Measurements from ENCODE around the gene COCH.
"Not testable (repeated sequence)": the region's sequence is repeated elsewhere in the genome, so short reads cannot be mapped to it uniquely, and the experiment has no call there.

The COCH gene

GRCh38 chr14:30914812-30915211, 40.5 kb downstream of the COCH start:
- TF ChIP-seq CTCF (IDR thresholded peaks at IDR 0.05; ENCODE audit: borderline replicate concordance, control extremely low read depth, extremely low read depth, insufficient read depth, missing control alignments), result no peak
- no peak for DNase-seq (ENCODE audit: low spot score)
- in situ Hi-C loops (cut with MboI; ENCODE audit: low sequenced_read_pairs, unreplicated experiment), result no loop called here

GRCh38 chr14:30915596-30915995, 41.2 kb downstream of the COCH start:
- DNase-seq (ENCODE audit: low spot score), result no peak
- TF ChIP-seq CTCF (IDR thresholded peaks at IDR 0.05; ENCODE audit: borderline replicate concordance, control extremely low read depth, extremely low read depth, insufficient read depth, missing control alignments), result no peak
- in situ Hi-C loops (cut with MboI; ENCODE audit: low sequenced_read_pairs, unreplicated experiment), result no loop called here

GRCh38 chr14:30921305-30921704, 46.9 kb downstream of the COCH start:
- no peak for TF ChIP-seq CTCF (IDR thresholded peaks at IDR 0.05; ENCODE audit: borderline replicate concordance, control extremely low read depth, extremely low read depth, insufficient read depth, missing control alignments)

GRCh38 chr14:30921788-30922187, 47.4 kb downstream of the COCH start:
- in situ Hi-C loops (cut with MboI; ENCODE audit: low sequenced_read_pairs, unreplicated experiment), result no loop called here
- no peak for TF ChIP-seq CTCF (IDR thresholded peaks at IDR 0.05; ENCODE audit: borderline replicate concordance, control extremely low read depth, extremely low read depth, insufficient read depth, missing control alignments)
- DNase-seq (ENCODE audit: low spot score), result no peak

More at GRCh38 chr14:30921305-30921704, 46.9 kb downstream of the COCH start:
- in situ Hi-C loops (cut with MboI; ENCODE audit: low sequenced_read_pairs, unreplicated experiment), result no loop called here
- no peak for DNase-seq (ENCODE audit: low spot score)

GRCh38 chr14:30925254-30925653, 50.9 kb downstream of the COCH start:
- in situ Hi-C loops (cut with MboI; ENCODE audit: low sequenced_read_pairs, unreplicated experiment), result no loop called here
- no peak for TF ChIP-seq CTCF (IDR thresholded peaks at IDR 0.05; ENCODE audit: borderline replicate concordance, control extremely low read depth, extremely low read depth, insufficient read depth, missing control alignments)
- no peak for DNase-seq (ENCODE audit: low spot score)

- no peak for TF ChIP-seq CTCF (IDR thresholded peaks at IDR 0.05; ENCODE audit: borderline replicate concordance, control extremely low read depth, extremely low read depth, insufficient read depth, missing control alignments)
- peak; percentile 11 for DNase-seq (ENCODE audit: low spot score)
- in situ Hi-C loops (cut with MboI; ENCODE audit: low sequenced_read_pairs, unreplicated experiment), result no loop called here
Measured at GRCh38 chr14:30928462-30928861, 54.1 kb downstream of the COCH start.

- in situ Hi-C loops (cut with MboI; ENCODE audit: low sequenced_read_pairs, unreplicated experiment); DNase-seq (ENCODE audit: low spot score): not testable (repeated sequence)
Measured at GRCh38 chr14:30933937-30934336, 59.6 kb downstream of the COCH start.

All from GM13976 (cell line).